ENCODE data around the gene C6orf89.
A peak's percentile ranks its signal among the peaks of the same experiment; 100 is the strongest.

Gene C6orf89

DNA sequence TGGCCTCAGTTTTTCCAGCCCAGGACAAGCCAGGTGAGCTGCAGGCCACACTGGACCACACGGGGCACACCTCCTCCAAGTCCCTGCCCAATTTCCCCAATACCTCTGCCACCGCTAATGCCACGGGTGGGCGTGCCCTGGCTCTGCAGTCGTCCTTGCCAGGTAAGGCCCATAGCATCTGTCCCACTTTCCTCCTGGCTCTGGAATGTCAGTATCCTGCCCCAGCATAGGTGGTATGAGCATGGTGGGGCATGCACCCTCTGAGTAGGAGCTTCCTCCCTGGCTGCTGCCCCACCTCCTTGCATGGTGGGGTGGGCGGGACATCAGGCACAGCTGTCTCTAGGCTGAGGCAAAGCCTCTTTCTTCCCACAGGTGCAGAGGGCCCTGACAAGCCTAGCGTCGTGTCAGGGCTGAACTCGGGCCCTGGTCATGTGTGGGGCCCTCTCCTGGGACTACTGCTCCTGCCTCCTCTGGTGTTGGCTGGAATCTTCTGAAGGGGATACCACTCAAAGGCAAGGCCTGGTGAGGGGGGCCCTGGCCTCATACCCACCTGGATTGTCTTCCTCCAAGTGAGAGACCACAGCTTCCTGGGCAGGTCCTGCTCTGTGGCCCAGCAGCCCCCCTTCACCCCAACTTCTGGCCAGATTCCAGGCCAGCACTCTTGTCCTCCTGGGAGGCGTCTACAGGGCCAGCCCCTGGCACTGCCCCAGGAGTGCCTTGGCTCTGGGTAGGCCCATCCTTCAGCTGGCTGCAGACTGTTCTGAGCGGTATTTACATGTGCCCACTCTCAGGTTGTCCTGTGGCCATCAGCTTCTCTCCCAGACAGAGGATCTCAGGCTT, 77.9 kb downstream of the C6orf89 start:
- DNase-seq (ENCODE audit: insufficient read length, low spot score), result peak; percentile 67
- peak; percentile 71 for FAIRE-seq
- TF ChIP-seq POU2F2 (IDR thresholded peaks at IDR 0.05; ENCODE audit: low read depth, low read length), result no peak
- TF ChIP-seq TAF1 (IDR thresholded peaks at IDR 0.05; ENCODE audit: low read depth, low read length), result no peak
- no peak for TF ChIP-seq PAX5 (IDR thresholded peaks at IDR 0.05; ENCODE audit: insufficient read depth, low read length, severe bottlenecking)
- 0 out of 2 replicates have a peak, but pooled peaks have one; percentile 7 for TF ChIP-seq SPI1 (IDR thresholded peaks at IDR 0.05; ENCODE audit: low read depth, low read length)

GRCh38 chr6:36964349-36964748, 78.6 kb downstream of the C6orf89 start:
- FAIRE-seq (no peak), DNase-seq (ENCODE audit: insufficient read length, low spot score) (no peak)
- TF ChIP-seq POLR2A (IDR thresholded peaks at IDR 0.05; ENCODE audit: low read depth, low read length) (no peak), POLR2AphosphoS5 (IDR thresholded peaks at IDR 0.05; ENCODE audit: low read depth, low read length) (no peak), POU2F2 (IDR thresholded peaks at IDR 0.05; ENCODE audit: low read depth, low read length) (no peak), TAF1 (IDR thresholded peaks at IDR 0.05; ENCODE audit: low read depth, low read length) (no peak), PAX5 (IDR thresholded peaks at IDR 0.05; ENCODE audit: insufficient read depth, low read length, severe bottlenecking) (no peak), SPI1 (IDR thresholded peaks at IDR 0.05; ENCODE audit: low read depth, low read length) (no peak)

DNA sequence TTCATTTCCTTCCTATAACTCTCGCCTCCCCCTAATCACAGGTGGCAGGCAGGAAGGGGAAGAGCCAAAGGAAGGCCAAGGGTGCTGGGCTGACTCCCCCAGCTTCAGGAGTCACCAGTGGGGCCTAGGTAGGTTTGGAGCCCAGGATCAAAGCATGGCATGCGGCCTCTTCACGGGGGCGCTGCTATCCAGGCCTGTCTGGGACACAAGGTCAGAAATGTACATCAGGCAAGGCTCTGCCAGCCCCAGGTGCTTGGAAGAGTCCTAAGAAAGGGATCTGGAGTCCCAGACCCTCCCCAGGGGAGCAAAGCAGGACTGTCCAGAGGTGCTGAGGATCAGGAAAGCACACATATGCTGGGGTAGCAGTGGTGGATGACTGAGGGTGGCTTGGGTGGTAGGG, 79.2 kb downstream of the C6orf89 start:
- DNase-seq (ENCODE audit: insufficient read length, low spot score), result no peak

DNA sequence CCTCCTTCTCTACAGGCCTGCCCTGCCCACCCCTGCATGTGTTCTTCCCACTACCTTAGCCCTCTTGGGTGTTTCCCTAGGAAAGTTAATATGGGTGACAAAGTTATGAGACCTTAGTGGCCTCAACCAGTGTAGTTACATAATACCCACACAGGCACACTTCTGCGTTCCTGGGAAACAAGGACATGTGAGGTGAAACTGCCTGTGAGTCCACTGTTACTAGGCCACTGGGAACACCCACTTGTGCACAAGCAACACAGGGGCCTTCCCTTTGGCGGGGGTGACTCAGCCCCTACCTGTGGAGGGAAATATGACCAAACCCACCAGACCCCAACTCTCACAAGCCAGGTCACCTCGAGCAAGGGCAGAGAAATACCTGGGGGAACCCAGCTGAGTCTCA, 81.5 kb downstream of the C6orf89 start:
- no peak for DNase-seq (ENCODE audit: insufficient read length, low spot score)
- TF ChIP-seq POLR2AphosphoS5 (IDR thresholded peaks at IDR 0.05; ENCODE audit: low read depth, low read length) (peak; percentile 61; the same call in 1 of the 2 replicates), TAF1 (IDR thresholded peaks at IDR 0.05; ENCODE audit: low read depth, low read length) (no peak), POLR2A (IDR thresholded peaks at IDR 0.05; ENCODE audit: low read depth, low read length) (peak; percentile 12)
- no peak for FAIRE-seq

More for the DNA sequence above, 79.2 kb downstream of the C6orf89 start:
- no peak for FAIRE-seq
- TF ChIP-seq TAF1 (IDR thresholded peaks at IDR 0.05; ENCODE audit: low read depth, low read length) (no peak), PAX5 (IDR thresholded peaks at IDR 0.05; ENCODE audit: insufficient read depth, low read length, severe bottlenecking) (no peak), POLR2A (IDR thresholded peaks at IDR 0.05; ENCODE audit: low read depth, low read length) (no peak), SPI1 (IDR thresholded peaks at IDR 0.05; ENCODE audit: low read depth, low read length) (no peak), POLR2AphosphoS5 (IDR thresholded peaks at IDR 0.05; ENCODE audit: low read depth, low read length) (no peak), POU2F2 (IDR thresholded peaks at IDR 0.05; ENCODE audit: low read depth, low read length) (no peak)

DNA sequence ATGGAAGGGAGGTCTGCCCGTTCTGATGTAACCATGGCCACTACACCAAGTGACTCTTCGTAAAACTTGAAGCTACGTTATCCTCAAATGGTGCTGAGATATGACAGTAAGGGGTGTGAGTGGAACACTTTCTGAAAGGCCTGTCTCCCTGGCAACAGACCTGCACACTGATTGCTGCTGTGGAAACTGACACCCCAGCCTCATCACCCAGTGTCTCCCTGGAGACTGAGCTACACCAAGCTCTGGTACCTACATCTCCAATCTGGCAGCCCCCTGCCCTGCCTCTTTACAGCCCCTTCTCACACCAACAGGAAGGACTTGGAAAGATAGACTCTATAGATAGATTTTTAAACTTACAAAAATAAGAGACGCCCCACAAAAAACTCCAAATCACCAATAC, 82.0 kb downstream of the C6orf89 start:
- FAIRE-seq, result no peak
- peak; percentile 51; the same call in 1 of the 2 replicates for TF ChIP-seq POLR2AphosphoS5 (IDR thresholded peaks at IDR 0.05; ENCODE audit: low read depth, low read length)
- peak; percentile 21; the same call in 1 of the 2 replicates for TF ChIP-seq POLR2A (IDR thresholded peaks at IDR 0.05; ENCODE audit: low read depth, low read length)
- TF ChIP-seq TAF1 (IDR thresholded peaks at IDR 0.05; ENCODE audit: low read depth, low read length), result no peak
- TF ChIP-seq POU2F2 (IDR thresholded peaks at IDR 0.05; ENCODE audit: low read depth, low read length), result no peak
- no peak for TF ChIP-seq PAX5 (IDR thresholded peaks at IDR 0.05; ENCODE audit: insufficient read depth, low read length, severe bottlenecking)
- DNase-seq (ENCODE audit: insufficient read length, low spot score), result no peak

DNA sequence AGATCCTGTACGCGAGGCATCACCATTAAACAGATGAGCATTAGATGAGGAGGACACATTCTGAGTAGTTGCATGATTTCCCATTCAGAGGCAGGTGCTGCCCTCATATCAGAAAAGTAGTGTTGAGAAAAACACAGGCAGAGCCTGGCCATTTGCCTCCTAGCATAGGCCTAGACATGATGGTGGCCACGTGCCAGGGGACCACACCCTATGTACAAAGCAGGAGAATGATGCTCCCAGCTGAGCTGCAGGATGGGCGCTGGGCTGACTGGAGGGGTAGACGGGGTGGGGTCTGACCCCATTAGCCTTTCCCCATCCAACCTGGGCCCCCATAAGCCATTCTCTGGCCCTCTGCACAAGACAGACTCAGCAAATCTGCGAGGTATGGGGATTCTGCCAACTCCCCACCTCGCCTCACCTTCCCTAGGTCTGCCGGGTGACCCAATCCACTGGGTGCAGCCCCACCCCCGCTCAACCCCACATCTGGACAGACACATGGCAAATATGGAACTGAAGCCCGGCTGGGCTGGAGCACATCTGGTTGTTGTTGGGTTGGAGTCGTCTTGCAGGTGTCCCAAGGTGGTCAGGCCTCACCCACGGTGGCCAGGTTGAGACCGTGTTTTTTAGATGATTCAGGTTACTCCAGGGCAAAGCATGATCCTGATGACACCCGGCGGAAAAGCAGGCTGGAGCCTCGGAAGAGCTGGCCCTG, 82.7 kb downstream of the C6orf89 start:
- TF ChIP-seq POLR2A (IDR thresholded peaks at IDR 0.05; ENCODE audit: low read depth, low read length), result no peak; the same call in 1 of the 2 replicates
- TF ChIP-seq POLR2AphosphoS5 (IDR thresholded peaks at IDR 0.05; ENCODE audit: low read depth, low read length), result no peak
- TF ChIP-seq TAF1 (IDR thresholded peaks at IDR 0.05; ENCODE audit: low read depth, low read length), result no peak
- TF ChIP-seq SPI1 (IDR thresholded peaks at IDR 0.05; ENCODE audit: low read depth, low read length), result no peak
- no peak for TF ChIP-seq POU2F2 (IDR thresholded peaks at IDR 0.05; ENCODE audit: low read depth, low read length)
- TF ChIP-seq PAX5 (IDR thresholded peaks at IDR 0.05; ENCODE audit: insufficient read depth, low read length, severe bottlenecking), result no peak
- no peak for DNase-seq (ENCODE audit: insufficient read length, low spot score)
- no peak for FAIRE-seq

DNA sequence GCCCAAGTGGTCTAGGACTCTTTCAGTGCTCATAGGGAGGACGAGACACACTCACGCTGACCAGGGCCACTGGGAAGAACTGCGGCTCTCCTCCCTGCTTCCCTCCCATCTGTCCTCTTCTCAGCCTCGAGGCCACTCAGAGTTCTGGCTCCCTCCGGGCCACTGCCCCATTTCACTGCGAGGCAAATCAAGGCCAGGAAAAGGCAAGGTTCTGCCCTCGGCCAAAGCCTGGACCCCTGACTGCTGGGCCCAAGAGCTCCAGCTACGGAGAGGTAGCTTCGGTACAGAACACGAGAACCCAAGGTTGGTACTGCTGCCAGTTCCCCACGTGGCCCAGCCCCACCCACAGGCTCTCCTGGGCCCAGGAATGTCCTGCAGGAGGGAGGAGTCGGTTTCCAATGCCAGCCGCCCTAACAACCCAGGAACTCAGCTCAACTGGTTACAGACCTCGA, 83.5 kb downstream of the C6orf89 start:
- DNase-seq (ENCODE audit: insufficient read length, low spot score) (no peak), FAIRE-seq (no peak)
- TF ChIP-seq SPI1 (IDR thresholded peaks at IDR 0.05; ENCODE audit: low read depth, low read length), result no peak
- no peak for TF ChIP-seq POU2F2 (IDR thresholded peaks at IDR 0.05; ENCODE audit: low read depth, low read length)
- TF ChIP-seq TAF1 (IDR thresholded peaks at IDR 0.05; ENCODE audit: low read depth, low read length), result no peak
- no peak for TF ChIP-seq POLR2AphosphoS5 (IDR thresholded peaks at IDR 0.05; ENCODE audit: low read depth, low read length)
- no peak for TF ChIP-seq PAX5 (IDR thresholded peaks at IDR 0.05; ENCODE audit: insufficient read depth, low read length, severe bottlenecking)
- TF ChIP-seq POLR2A (IDR thresholded peaks at IDR 0.05; ENCODE audit: low read depth, low read length), result no peak

GRCh38 chr6:36969988-36970891, 84.5 kb downstream of the C6orf89 start:
- no peak for FAIRE-seq
- TF ChIP-seq SPI1 (IDR thresholded peaks at IDR 0.05; ENCODE audit: low read depth, low read length) (no peak), TAF1 (IDR thresholded peaks at IDR 0.05; ENCODE audit: low read depth, low read length) (no peak), POLR2A (IDR thresholded peaks at IDR 0.05; ENCODE audit: low read depth, low read length) (0 out of 2 replicates have a peak, but pooled peaks have one; percentile 18), POU2F2 (IDR thresholded peaks at IDR 0.05; ENCODE audit: low read depth, low read length) (no peak), POLR2AphosphoS5 (IDR thresholded peaks at IDR 0.05; ENCODE audit: low read depth, low read length) (no peak)
- DNase-seq (ENCODE audit: insufficient read length, low spot score), result no peak
